ENCODE data around the gene NELL2.
A peak's percentile ranks its signal among the peaks of the same experiment; 100 is the strongest.

The NELL2 gene

DNA sequence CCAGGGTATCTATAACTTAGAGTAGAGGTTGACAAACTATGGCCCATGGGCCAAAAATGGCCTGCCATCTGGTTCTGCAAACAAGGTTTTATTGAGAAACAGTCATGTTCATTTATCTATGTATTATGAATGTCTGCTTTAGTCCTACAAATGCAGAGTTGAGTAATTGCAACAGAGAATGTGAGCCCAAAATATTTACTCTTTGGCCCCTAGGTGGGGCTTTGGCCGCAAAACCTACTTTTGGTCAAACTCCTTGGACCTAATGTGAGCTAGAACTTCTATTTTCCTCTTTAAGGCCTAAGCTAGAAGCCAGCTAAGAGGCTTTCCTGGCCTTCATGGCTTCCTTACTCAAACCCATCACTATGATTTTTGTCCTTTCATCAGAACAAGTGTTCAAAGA is 379.1 kb downstream of the NELL2 start:
- H3K9me3 ChIP-seq (ENCODE audit: low read depth, low read length): no peaks in the 10 kb centered on the region
- H3K9ac ChIP-seq (ENCODE audit: insufficient read length): no peak overlapping the region
- no peak overlapping the region for H3K4me3 ChIP-seq
- H3K27ac ChIP-seq: no peak overlapping the region
- H3K36me3 ChIP-seq (ENCODE audit: insufficient read depth, low read length): no peaks in the 10 kb centered on the region
- DNase-seq (ENCODE audit: low read depth, low spot score): no peak
- no peak for TF ChIP-seq EZH2 (IDR thresholded peaks at IDR 0.05)
- no peak for TF ChIP-seq POLR2AphosphoS5 (IDR thresholded peaks at IDR 0.05; ENCODE audit: borderline replicate concordance, low read depth, low read length)
- no peak for TF ChIP-seq FOXP2 (optimal IDR thresholded peaks at IDR 0.05; ENCODE audit: control extremely low read depth, extremely low read length, insufficient read depth)

DNA sequence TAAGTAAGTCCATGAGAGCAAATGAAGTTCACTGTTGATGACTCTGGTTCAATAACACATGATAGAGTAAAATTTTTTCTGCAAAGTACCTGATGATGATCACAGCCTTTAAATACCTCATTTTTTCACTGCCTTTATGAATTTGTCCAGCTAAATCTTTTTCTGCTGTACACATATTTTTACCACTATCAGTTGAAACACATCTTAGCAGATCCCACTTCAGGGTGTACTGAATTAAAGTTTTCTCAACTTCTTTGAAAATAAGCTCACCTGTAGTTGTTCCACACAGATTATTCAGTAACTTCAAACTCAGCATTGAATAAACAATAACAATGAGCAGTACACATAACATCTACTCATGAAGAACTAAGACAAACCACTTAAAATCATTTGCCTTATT is 385.9 kb downstream of the NELL2 start:
- H3K9ac ChIP-seq (ENCODE audit: insufficient read length): no peak overlapping the region
- no peak overlapping the region for H3K4me3 ChIP-seq
- H3K27ac ChIP-seq: no peak overlapping the region
- no peaks in the 10 kb centered on the region for H3K36me3 ChIP-seq (ENCODE audit: insufficient read depth, low read length)
- no peak for DNase-seq (ENCODE audit: low read depth, low spot score)
- no peak for TF ChIP-seq FOXP2 (optimal IDR thresholded peaks at IDR 0.05; ENCODE audit: control extremely low read depth, extremely low read length, insufficient read depth)
- TF ChIP-seq POLR2AphosphoS5 (IDR thresholded peaks at IDR 0.05; ENCODE audit: borderline replicate concordance, low read depth, low read length): no peak
- TF ChIP-seq EZH2 (IDR thresholded peaks at IDR 0.05): no peak
- H3K9me3 ChIP-seq (ENCODE audit: low read depth, low read length): 0 out of 2 replicates have a peak, but pooled peaks cover 2% of the 10 kb centered on the region

DNA sequence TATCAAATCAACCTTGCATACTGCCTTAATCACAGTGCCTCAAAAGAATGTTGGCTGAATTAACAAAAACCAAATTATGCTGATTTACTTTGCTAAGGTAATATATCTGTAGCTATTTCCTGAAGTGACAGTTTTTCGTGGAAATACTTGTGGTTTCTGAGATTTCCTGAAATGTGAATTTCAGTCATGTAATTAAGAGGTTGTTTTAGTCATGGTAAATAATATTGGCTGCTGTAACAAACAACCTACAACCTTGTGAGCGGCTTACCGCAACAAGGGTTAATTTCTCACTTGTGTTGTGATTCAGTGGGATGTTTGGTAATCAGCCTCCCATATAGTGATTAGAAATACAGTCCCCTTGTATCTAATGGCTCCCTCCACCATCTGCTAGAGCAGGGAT is 387.9 kb downstream of the NELL2 start:
- 0 out of 2 replicates have a peak, but pooled peaks cover 2% of the 10 kb centered on the region for H3K9me3 ChIP-seq (ENCODE audit: low read depth, low read length)
- H3K27ac ChIP-seq: no peak overlapping the region; the same call in 1 of the 2 replicates
- TF ChIP-seq POLR2AphosphoS5 (IDR thresholded peaks at IDR 0.05; ENCODE audit: borderline replicate concordance, low read depth, low read length) (peak; percentile 34; the same call in 1 of the 2 replicates), EZH2 (IDR thresholded peaks at IDR 0.05) (no peak), FOXP2 (optimal IDR thresholded peaks at IDR 0.05; ENCODE audit: control extremely low read depth, extremely low read length, insufficient read depth) (peak; percentile 79)
- H3K4me3 ChIP-seq: no peak overlapping the region
- peak; percentile 59 for DNase-seq (ENCODE audit: low read depth, low spot score)
- H3K36me3 ChIP-seq (ENCODE audit: insufficient read depth, low read length): no peaks in the 10 kb centered on the region
- H3K9ac ChIP-seq (ENCODE audit: insufficient read length): no peak overlapping the region

DNA sequence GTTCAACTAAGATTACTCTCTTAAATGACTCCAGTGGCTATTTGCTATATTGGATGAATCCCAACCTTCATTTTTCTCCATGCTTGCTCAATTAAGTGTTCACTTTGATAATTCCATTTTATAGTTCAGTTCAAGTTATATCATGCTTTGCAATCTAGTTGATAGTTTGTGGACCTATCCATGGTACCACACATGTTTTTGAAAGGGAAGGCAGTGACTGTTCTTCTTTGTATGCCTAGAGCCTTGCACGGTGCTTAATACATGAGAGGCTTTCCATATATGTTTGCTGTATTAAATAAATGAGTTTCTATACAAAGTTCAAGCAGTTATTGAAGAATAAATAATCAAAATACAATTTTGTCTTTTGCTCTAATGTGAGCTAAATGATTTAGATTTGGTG is 391.3 kb downstream of the NELL2 start:
- Histone ChIP-seq H3K9ac (ENCODE audit: insufficient read length) (no peak overlapping the region), H3K27ac (no peak overlapping the region), H3K4me3 (no peak overlapping the region), H3K9me3 (ENCODE audit: low read depth, low read length) (0 out of 2 replicates have a peak, but pooled peaks cover 2% of the 10 kb centered on the region), H3K36me3 (ENCODE audit: insufficient read depth, low read length) (no peaks in the 10 kb centered on the region)
- DNase-seq (ENCODE audit: low read depth, low spot score): no peak
- TF ChIP-seq EZH2 (IDR thresholded peaks at IDR 0.05) (no peak), FOXP2 (optimal IDR thresholded peaks at IDR 0.05; ENCODE audit: control extremely low read depth, extremely low read length, insufficient read depth) (no peak), POLR2AphosphoS5 (IDR thresholded peaks at IDR 0.05; ENCODE audit: borderline replicate concordance, low read depth, low read length) (no peak)

DNA sequence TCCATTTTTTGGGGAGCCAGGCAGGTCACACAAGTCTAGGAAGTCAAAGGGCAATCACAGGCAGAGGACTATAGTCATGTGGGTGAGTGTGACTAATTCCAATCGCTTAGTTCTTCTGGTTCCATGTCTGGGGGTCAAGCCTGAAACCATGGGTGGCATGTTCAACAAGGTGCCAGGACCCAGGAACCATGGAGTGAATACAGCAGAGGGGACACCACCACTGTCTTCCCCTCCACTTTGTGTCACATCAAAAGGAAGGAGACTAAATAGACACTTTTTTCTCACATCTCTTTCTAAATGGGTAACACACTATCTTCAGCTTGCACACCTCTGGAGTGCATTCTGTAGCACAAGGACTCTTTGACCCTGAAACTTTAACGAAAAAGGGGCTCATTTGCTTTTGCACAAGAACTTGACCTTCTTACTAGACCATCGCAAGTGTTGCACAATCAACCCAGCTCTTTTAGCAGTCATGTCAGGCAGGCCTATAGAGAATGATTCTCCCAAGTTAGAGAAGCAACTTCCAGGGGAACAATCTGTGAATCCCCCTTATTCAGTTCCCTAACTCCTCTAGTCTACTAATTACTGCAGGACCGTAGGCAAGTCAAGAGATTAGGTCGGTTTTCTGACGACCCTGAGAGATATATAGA is 398.7 kb downstream of the NELL2 start:
- TF ChIP-seq EZH2 (IDR thresholded peaks at IDR 0.05): no peak
- TF ChIP-seq FOXP2 (optimal IDR thresholded peaks at IDR 0.05; ENCODE audit: control extremely low read depth, extremely low read length, insufficient read depth): no peak
- no peak for TF ChIP-seq POLR2AphosphoS5 (IDR thresholded peaks at IDR 0.05; ENCODE audit: borderline replicate concordance, low read depth, low read length)
- Histone ChIP-seq H3K27ac (no peak overlapping the region), H3K9ac (ENCODE audit: insufficient read length) (no peak overlapping the region), H3K4me3 (no peak overlapping the region), H3K9me3 (ENCODE audit: low read depth, low read length) (peaks cover 9% of the 10 kb centered on the region; the same call in 1 of the 2 replicates), H3K36me3 (ENCODE audit: insufficient read depth, low read length) (no peaks in the 10 kb centered on the region)
- DNase-seq (ENCODE audit: low read depth, low spot score): no peak

DNA sequence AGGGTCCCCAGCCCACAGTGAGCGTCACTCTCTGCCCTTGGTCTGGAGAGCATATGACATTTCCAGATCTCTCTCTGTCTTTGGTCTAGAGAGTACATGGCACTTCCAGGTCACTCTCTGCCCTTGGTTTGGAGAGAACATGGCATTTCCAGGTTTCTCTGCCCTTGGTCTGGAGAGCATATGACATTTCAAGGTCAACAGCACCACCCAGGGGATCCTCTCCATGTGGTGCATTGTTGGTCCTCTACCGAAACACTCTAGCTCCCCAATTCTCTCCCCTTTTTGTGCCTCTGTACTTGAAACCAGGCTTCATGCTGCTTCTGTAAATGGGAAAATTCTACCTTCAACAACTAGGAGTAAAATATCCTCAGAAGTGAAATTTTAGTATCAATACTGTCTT is 399.4 kb downstream of the NELL2 start:
- Histone ChIP-seq H3K36me3 (ENCODE audit: insufficient read depth, low read length) (no peaks in the 10 kb centered on the region), H3K4me3 (no peak overlapping the region), H3K9ac (ENCODE audit: insufficient read length) (no peak overlapping the region), H3K9me3 (ENCODE audit: low read depth, low read length) (peaks cover 9% of the 10 kb centered on the region; the same call in 1 of the 2 replicates), H3K27ac (no peak overlapping the region)
- TF ChIP-seq EZH2 (IDR thresholded peaks at IDR 0.05) (no peak), FOXP2 (optimal IDR thresholded peaks at IDR 0.05; ENCODE audit: control extremely low read depth, extremely low read length, insufficient read depth) (no peak), POLR2AphosphoS5 (IDR thresholded peaks at IDR 0.05; ENCODE audit: borderline replicate concordance, low read depth, low read length) (no peak)
- no peak for DNase-seq (ENCODE audit: low read depth, low spot score)

DNA sequence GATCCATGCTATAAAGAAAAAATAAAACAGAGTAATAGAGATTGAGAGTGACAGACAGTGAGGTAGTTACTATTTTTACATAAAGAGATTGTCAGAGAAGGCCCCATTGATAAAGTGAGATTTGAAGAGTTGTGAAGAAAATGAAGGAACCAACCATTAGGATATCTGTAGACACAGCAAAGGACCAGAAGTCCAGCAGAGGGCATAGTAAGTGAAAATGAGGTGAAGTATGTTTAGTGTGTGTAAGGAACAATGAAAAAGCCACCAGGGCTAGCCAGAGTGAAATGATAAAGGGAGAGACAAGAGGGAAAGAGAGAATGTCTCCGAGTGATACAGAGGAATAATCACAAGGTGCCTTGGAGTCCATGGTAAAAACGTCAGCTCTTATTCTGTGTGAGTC is 411.0 kb downstream of the NELL2 start:
- H3K9me3 ChIP-seq (ENCODE audit: low read depth, low read length): no peaks in the 10 kb centered on the region
- H3K4me3 ChIP-seq: no peak overlapping the region
- no peak overlapping the region for H3K27ac ChIP-seq
- TF ChIP-seq FOXP2 (optimal IDR thresholded peaks at IDR 0.05; ENCODE audit: control extremely low read depth, extremely low read length, insufficient read depth) (no peak), EZH2 (IDR thresholded peaks at IDR 0.05) (no peak), POLR2AphosphoS5 (IDR thresholded peaks at IDR 0.05; ENCODE audit: borderline replicate concordance, low read depth, low read length) (no peak)
- no peak overlapping the region for H3K9ac ChIP-seq (ENCODE audit: insufficient read length)
- no peak for DNase-seq (ENCODE audit: low read depth, low spot score)
- H3K36me3 ChIP-seq (ENCODE audit: insufficient read depth, low read length): no peaks in the 10 kb centered on the region

DNA sequence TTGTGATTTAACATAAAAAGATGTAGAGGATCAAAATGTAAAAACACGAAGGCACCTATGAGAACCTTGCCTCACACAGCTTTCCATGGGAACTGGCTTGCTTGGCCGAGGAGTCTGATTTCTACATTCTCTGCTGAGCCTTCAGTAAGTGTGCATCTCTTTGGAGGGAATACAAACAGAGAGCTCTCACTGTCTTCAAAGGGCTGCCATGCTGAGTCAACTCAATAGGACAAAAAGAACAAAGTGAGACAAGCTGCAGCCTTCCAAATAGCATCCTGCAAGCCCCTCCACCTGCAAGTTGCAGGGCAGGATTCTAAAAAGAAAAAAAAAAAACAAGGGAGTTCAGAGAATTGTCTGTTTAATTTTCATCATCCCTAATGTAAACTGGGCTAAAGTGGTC is 411.9 kb downstream of the NELL2 start:
- no peaks in the 10 kb centered on the region for H3K9me3 ChIP-seq (ENCODE audit: low read depth, low read length)
- H3K4me3 ChIP-seq: no peak overlapping the region
- TF ChIP-seq POLR2AphosphoS5 (IDR thresholded peaks at IDR 0.05; ENCODE audit: borderline replicate concordance, low read depth, low read length): no peak
- TF ChIP-seq EZH2 (IDR thresholded peaks at IDR 0.05): no peak
- no peak for TF ChIP-seq FOXP2 (optimal IDR thresholded peaks at IDR 0.05; ENCODE audit: control extremely low read depth, extremely low read length, insufficient read depth)
- H3K9ac ChIP-seq (ENCODE audit: insufficient read length): no peak overlapping the region
- H3K36me3 ChIP-seq (ENCODE audit: insufficient read depth, low read length): no peaks in the 10 kb centered on the region
- no peak for DNase-seq (ENCODE audit: low read depth, low spot score)
- H3K27ac ChIP-seq: no peak overlapping the region

DNA sequence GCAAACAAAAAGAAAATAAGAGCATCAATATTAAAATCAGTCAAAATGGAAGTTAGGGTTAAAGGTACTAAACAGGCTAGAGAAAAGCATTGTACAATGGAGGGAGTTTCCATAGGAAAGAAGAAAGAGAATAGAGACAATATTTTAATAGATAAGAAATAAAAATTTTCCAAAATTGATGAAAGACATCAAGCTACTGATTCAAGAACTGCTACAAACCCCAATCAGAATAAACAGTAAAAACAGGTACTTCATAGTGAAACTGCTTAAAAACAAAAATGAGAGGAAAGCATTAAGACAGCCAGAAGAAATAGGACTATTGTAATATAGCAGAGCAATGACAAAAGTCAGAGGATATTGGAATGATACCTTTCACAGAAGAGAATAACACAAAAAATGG is 413.4 kb downstream of the NELL2 start:
- TF ChIP-seq FOXP2 (optimal IDR thresholded peaks at IDR 0.05; ENCODE audit: control extremely low read depth, extremely low read length, insufficient read depth) (no peak), POLR2AphosphoS5 (IDR thresholded peaks at IDR 0.05; ENCODE audit: borderline replicate concordance, low read depth, low read length) (no peak), EZH2 (IDR thresholded peaks at IDR 0.05) (no peak)
- no peak for DNase-seq (ENCODE audit: low read depth, low spot score)
- no peak overlapping the region for H3K27ac ChIP-seq
- no peaks in the 10 kb centered on the region for H3K9me3 ChIP-seq (ENCODE audit: low read depth, low read length)
- no peak overlapping the region for H3K4me3 ChIP-seq
- H3K9ac ChIP-seq (ENCODE audit: insufficient read length): no peak overlapping the region
- H3K36me3 ChIP-seq (ENCODE audit: insufficient read depth, low read length): no peaks in the 10 kb centered on the region

Measured in SK-N-MC (cell line).